GM19351 (cell line): ENCODE results near the gene ARHGEF11.

Experiments
- ATAC-seq: cut with Tn5 transposase; IDR thresholded peaks from one replicate; pipeline ENCODE4 v1.9.1; 2021; ENCODE audit warnings: mild to moderate bottlenecking, moderate library complexity; ENCODE audit not compliant: unreplicated experiment

ARHGEF11 gene

DNA sequence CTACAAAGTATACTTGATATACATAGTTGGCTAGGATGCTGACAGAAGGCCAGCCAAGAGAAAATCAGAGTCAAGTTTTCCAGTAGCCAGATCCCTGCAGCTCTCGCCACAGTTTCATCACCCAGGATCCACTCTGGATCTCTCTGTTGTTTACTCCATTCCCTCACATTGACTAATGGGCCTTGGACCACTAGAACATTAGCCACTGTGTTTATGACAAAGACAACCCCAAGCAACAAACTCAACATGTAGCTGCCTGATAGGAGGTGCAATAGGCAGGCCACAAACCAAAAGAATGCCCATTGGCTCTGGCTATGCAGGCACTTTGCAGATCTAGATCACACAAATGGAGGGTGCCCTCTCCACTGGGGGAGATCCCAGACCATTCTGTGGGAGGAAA lies 44.2 kb downstream of the ARHGEF11 start:
- no peak for ATAC-seq

DNA sequence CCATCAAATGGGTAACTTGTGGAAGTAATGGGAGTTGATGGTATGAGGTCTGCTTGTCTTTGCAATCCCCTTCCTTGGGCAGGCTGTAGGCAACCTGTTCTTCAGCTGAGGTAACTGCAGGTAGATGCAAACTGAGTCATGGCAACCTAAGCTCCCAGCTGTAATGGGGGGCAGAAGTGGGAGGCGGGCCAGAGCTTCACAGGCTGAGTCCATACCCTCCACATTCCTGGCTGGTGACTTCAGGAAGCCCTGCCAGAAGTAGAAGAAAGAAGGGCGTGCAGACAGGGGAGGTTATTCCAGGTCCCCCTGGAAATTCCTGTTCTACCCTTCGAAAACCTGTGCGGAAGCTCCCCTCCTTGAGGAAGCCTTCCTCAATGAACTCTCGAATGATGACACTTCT lies 44.9 kb downstream of the ARHGEF11 start:
- no peak for ATAC-seq

DNA sequence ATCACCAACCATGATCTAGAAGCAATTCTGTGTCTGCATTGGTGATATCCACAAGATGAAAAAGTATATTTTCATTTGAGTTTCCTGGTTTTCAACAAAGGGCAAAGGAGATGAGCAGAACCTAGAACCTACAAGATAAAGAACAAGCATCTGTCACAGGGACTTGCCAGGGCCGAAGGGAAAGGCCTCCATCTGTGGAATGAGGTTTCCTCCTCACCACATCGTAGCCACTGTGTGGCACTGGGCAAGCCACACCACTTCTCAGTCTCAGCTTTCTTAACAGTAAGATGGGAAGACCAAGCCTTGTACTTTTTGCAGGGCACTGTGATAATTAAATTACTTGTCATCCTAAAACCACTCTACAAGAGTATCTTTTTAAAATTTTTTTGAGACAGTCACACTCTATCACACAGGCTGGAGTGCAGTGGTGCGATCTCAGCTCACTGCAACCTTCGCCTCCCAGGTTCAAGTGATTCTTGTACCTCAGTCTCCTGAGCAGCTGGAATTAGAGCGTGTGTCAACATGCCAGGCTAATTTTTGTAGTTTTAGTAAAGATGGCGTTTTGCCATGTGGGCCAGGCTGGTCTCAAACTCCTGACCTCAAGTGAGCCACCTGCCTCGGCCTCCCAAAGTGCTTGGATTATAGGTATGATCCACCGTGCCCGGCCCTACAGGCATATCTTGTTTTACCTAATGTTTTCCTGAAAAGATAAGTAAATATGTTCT lies 45.8 kb downstream of the ARHGEF11 start:
- ATAC-seq = no peak

DNA sequence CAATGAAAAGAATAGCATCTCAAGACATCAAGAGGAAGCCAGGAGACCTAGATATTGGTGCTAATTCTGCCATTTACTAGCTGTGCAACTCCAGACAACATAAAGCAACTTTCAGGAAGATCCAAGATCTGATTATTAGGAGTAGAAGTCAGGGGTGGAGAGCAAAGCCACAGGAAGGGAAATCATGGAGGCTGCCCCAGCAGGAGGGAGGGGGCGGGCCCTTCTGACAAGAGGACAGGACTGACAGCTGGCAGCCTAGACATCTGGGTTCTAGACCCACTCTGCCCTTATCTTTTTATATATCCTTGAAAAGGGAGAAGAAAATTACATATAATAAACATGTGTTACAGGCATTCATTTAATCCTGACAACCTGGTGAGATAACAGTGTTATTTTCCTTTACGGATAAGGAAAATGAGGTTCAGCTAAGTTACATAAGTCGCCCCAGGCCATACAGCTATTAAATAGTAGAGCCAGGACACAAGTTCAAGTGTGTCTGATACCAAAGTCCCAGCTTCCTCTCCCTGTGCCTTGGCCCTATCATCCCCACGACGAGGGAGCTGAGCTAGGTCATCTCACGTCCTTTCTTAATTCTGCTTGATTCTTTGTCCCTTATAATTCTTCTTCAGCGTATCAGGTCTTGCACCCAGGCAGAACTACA lies 46.6 kb downstream of the ARHGEF11 start:
- no peak for ATAC-seq

DNA sequence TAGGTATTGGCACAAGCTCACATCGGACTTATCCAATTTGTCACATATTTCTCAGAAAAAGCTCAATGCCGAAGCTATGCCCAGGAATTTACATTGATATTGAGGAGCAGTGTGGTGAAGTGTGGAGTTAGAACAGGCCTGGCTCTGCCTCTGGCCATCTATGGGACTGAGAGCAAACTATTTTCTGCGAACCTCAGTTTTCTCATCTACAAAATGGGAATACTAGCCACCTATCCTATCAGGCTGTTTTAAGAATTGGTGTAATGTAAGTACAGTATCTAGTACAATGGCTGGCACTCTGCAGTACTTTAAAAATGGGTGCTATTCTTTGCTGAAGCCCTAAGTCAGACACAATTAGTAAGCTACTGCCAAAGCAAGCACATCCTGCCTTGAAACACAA lies 47.2 kb downstream of the ARHGEF11 start:
- ATAC-seq = no peak

GRCh38 chr1:156995412-156995811 lies 50.1 kb downstream of the ARHGEF11 start:
- no peak for ATAC-seq

DNA sequence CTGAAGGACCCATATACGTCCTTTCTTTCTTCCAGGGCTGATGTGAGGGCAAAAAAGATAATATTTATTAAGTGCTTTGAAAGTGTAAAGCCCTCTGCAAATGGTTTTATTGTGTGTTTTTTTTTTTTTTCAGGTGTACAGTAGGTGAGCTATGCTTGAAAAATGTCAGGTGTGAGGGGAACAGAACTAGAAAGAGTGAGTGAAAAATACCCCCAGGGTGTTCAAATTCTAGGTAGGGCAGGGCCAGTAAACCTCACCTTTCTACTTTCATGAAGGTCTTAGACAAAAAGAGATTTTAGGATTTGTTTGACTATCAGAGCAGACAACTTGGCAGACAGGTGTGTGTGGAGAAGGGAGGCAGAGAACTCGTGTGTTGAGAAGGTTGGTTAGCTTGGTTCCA lies 51.3 kb downstream of the ARHGEF11 start:
- no peak for ATAC-seq

- no peak for ATAC-seq
Observed at GRCh38 chr1:156993426-156994147, 52.0 kb downstream of the ARHGEF11 start.

DNA sequence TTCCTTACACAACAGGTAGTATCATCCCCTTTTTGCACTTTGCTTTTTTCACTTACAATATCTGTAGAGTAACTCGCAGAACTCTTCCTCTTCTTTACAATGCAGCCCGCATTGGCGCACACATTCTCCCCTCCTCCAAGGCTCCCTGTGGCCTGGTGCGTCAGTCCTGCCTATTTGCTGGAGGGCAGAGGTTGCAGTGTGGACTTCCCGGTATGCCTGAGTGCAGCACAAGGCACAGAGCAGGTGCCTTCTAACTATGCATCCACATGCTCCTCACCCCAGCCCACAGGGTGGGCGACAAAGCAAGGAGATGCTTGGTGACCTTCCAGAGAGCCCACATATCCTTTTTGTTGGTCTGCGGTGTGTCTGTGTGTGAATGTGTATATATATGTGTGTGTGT lies 53.3 kb downstream of the ARHGEF11 start:
- ATAC-seq = no peak

DNA sequence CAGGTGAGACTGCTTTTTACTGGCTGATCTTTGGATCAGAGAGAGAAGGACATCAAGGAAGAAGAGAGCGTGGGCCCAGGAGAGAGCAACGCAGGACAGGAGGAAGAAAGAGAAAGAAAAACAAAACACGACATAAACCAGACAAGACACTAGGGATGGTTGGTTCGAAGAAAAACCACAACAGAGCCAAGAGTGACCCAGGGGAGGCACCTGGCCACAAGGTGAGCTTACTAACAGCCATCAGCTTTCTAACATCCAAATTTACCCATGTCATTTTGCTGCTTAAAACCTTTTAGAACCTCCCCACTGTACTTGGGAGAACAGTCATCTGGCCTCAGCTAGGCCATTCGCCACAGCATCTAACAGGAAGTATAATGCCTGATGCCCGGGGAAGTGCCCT lies 57.8 kb downstream of the ARHGEF11 start:
- ATAC-seq = no peak

DNA sequence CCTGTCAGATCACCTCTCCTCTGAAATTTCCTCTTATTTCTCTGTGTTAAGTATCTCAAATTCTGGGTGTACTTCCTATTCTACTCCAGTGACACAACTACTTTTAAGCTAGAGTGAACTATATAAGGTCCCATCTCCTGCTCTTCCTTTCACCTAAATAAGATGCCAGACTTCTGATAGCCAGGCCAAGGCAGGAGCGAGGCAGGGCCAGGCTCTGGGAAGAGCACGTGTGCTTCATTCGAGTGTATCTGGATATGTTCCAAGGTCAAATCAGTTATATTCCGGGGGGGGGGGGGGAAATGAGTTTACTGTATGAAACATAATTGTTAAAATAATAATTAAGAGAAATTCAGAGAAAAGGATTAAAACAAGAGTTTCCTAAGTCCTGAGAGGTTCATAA lies 65.0 kb downstream of the ARHGEF11 start:
- ATAC-seq = no peak

- ATAC-seq = no peak
Observed at GRCh38 chr1:156975084-156975483, 70.5 kb downstream of the ARHGEF11 start.

DNA sequence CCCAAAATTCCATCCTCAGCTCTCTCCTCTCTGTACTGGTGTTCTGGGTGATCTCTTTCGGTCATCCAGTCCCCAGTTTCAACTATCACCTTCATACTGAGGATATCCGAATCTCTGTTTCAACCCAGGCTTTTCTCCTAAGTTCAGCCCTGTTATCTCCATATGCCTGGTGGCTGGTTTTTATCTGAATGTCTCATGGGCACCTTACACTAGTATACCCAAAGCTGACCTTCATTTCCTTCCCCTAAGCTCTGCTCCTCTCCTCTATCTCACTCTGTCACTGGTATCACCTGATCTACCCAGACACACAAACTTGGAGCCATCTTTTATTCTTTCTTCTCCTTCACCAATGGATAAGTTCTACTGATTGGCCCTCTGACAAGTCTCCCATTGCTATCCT lies 72.1 kb downstream of the ARHGEF11 start:
- ATAC-seq = no peak

- no peak for ATAC-seq
Observed at GRCh38 chr1:156970017-156970416, 75.5 kb downstream of the ARHGEF11 start.

- ATAC-seq = no peak
Observed at GRCh38 chr1:156969496-156969895, 76.0 kb downstream of the ARHGEF11 start.

DNA sequence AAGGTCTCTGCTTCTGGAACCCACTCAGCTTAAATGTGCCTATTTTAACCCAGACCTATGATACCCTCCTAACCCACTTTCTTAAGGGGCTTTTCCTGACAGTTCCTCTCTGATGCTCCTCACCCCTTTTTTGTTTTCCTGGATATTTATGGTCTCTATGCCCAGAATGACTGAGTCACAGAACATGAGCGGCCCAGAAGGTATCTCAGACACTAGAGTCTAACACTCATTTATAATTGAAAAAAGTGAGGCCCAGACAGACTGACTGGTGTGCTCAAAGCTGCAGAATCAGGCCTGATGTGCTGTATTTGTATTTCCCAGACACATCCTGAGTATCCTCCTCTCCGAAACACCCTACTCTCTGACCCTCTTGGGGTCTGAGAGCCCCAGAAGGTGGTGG lies 81.1 kb downstream of the ARHGEF11 start:
- no peak for ATAC-seq

DNA sequence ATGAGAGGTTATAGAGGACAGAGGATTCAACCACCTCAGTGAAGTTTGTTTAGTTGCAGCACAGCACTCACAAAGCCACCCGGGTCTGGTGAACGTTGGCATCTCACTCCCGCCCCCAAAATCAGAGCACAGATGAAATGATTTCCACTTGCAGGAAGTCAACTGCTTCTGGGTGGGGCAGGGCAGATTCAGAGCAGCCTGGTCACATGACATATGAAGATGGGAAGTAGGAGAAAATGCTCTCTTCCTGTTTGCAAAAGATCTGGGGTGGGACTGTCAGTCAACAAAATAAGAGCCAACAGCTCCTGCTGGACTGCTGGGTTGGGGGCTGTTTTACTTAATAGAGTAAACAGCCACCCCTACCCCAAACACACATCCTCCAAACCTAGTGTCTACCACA lies 81.9 kb downstream of the ARHGEF11 start:
- no peak for ATAC-seq

DNA sequence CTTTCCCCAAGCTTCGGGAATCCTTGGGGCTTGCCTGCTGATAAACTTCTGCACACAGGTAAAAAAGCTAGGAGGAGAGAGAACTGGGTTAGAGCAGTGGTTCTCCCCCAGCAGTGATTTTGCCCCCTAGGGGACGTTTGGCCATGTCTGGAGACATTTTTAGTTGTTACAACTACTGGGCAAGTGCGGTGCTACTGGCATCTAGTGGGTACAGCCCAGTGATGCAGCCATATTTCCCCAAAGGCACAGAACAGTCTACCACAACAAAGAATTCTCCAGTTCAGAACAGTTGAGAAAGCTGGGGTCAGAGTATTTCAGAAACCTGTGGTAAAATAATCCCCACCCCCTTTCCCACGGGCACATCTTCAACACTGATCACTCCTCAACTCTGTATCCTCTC lies 83.8 kb downstream of the ARHGEF11 start:
- ATAC-seq = no peak

DNA sequence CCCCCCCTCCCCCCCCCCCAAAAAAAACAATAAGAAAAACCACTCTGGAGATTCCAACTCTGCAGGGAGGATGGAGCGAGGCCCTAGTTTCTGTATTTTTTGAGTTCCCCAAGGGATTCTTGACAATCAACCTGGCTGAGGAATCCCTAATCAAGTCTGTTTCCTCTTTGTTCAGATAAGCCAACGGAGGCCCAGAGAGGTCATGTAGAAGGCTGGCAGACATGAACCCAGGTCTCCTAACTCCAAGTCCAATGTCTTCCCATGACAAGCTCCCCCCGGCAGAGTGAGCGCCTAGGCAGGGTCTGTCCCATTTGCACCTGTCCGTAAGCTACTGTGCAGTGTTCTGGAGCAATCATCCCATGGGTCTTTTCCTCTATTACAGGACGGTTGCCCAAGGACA lies 85.6 kb downstream of the ARHGEF11 start:
- ATAC-seq = no peak

- no peak for ATAC-seq
Observed at GRCh38 chr1:156959414-156959813, 86.1 kb downstream of the ARHGEF11 start.

- ATAC-seq = no peak
Observed at GRCh38 chr1:156958247-156958714, 87.3 kb downstream of the ARHGEF11 start.

DNA sequence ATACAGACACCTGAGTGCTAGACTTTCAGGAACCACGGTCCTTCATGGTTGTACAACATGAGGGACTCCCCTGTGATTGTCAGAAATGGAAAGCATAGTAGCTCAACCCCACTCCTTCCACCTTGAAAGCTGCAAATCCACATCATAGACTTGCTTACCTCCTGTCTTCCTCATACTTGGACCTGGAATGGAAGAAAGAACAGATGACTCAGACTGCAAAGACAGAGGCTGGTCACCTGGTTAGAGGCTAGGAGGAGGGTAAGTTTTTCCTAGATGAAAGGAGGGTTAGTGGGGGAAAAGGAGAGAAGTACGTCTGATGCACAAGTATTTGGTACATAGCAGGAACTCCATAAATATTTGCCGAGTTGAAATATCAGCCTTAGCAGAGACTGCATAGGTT lies 87.9 kb downstream of the ARHGEF11 start:
- ATAC-seq = no peak
